Measurements from ENCODE around the gene HOXB6. TPM values are rescaled to one million over a fixed set of nuclear protein-coding genes. Genes with fewer than 3 reads are reported as not detected.

HOXB6 gene
- total RNA-seq, 4 donors from 2014 or later = 0.54 to 4.2 (median 1.3) TPM

DNA sequence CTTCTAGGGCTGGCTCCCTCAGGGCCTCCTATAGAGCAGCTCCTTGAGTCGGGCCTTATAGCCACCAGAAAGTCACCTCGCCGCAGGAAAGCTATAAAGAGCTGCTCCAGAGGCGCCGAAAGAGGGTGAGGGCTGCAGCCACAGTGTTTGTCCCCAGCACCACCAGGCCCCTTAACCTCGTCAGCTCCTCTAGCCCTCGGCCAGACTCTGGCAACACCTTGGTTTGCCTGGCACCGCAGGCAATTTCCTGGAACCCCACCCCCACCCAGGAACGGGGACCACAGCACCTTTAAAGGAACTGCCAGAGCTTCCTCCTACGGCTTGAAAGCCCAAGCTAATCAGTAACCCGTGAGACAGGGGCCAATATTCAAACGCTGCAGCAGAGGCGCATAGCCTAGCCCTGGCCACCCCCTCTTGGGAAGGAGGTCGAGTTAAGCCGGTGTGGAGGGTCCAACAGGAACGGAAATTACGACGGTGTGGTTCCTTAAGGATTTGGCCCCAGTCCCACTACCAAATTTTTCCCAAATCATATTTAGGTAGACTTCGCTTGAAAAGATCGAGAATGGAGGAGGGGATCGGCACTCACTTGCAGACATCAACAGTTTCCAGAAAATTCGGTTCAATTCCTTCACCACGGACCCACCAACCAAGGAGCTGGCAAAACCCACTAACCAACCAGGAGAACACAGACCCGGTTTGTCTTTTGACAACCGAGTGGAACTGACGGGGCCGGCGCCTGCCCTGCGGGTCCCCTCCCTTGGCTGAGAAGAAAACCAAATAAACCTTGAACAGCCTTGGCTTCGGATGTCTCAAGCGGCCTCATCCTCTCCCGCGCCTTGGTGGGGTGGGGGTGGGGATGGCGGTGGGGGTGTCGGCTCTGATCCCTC, 3.0 kb downstream of the HOXB6 start:
- 10 to 11% methylated on average over 32 to 35 of the region's 35 CpGs for WGBS, 2 donors
- Histone ChIP-seq H3K27ac (no peak overlapping the region), H3K4me1 (peaks cover 5 to 17% of the 10 kb centered on the region in 2 donors), H3K9me3 (no peaks in the 10 kb centered on the region), H3K4me3 (replicated peaks in 1 of 3) (no peak overlapping the region), H3K36me3 (no peaks in the 10 kb centered on the region), H3K27me3 (peaks cover 79% of the 10 kb centered on the region)
- no peak for DNase-seq
- TF ChIP-seq CTCF (IDR thresholded peaks at IDR 0.05) = no peak
- no peak for TF ChIP-seq POLR2A (IDR thresholded peaks at IDR 0.05)
- intact Hi-C loops (cut with DNase I) = no loop called here

GRCh38 chr17:48601207-48601538, 3.6 kb downstream of the HOXB6 start:
- intact Hi-C loops (cut with DNase I) = no loop called here
- Histone ChIP-seq H3K9me3 (no peaks in the 10 kb centered on the region), H3K27ac (no peak overlapping the region), H3K27me3 (peaks cover 79% of the 10 kb centered on the region), H3K4me1 (peaks cover 5 to 20% of the 10 kb centered on the region in 2 donors), H3K36me3 (no peaks in the 10 kb centered on the region), H3K4me3 (replicated peaks in 1 of 3) (no peak overlapping the region)
- no peak for DNase-seq
- TF ChIP-seq POLR2A (IDR thresholded peaks at IDR 0.05) (no peak), CTCF (IDR thresholded peaks at IDR 0.05) (no peak)
- WGBS, 2 donors = 18 to 19% methylated on average over 4 of the region's 4 CpGs

GRCh38 chr17:48600244-48601098, 4.3 kb downstream of the HOXB6 start:
- H3K27ac ChIP-seq = no peak overlapping the region
- no peaks in the 10 kb centered on the region for H3K36me3 ChIP-seq
- TF ChIP-seq CTCF (IDR thresholded peaks at IDR 0.05) (no peak), POLR2A (IDR thresholded peaks at IDR 0.05) (no peak)
- H3K9me3 ChIP-seq = no peaks in the 10 kb centered on the region
- no peak for DNase-seq
- peaks cover 79% of the 10 kb centered on the region for H3K27me3 ChIP-seq
- peaks cover 5 to 22% of the 10 kb centered on the region in 2 donors for H3K4me1 ChIP-seq
- no peak overlapping the region for H3K4me3 ChIP-seq (replicated peaks in 1 of 3)
- WGBS, 2 donors = 37 to 51% methylated on average over 17 of the region's 17 CpGs
- intact Hi-C loops (cut with DNase I) = no loop called here

DNA sequence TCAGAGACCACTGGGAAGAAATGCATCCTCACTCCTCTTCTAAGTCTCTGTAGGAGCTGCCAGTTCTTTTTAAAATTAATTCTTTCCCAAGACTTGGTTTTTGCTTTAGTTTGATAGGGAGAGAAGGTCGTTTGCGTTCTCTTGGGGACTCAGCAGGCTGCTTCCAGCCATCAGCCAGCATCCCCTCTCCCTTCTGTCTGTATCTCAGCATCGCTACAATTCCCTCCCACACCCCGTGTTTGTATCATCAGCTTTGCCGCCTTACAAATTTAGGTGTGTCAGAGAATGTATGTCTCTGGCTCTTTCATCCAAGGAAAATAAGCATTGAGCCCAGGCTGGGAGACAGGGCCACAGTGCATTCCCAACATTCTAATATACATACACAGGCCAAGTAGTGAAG, 5.4 kb downstream of the HOXB6 start:
- H3K27ac ChIP-seq = no peak overlapping the region
- WGBS, 2 donors = 38 to 54% methylated on average over 5 of the region's 5 CpGs
- DNase-seq = no peak
- intact Hi-C loops (cut with DNase I) = loop anchor here (10.0 kb wide), 1 partner anchor 395 kb away; the partner anchor contains the start of gene IGF2BP1
- no peak for TF ChIP-seq POLR2A (IDR thresholded peaks at IDR 0.05)
- TF ChIP-seq CTCF (IDR thresholded peaks at IDR 0.05) = no peak
- no peak overlapping the region for H3K4me3 ChIP-seq (replicated peaks in 1 of 3)
- H3K27me3 ChIP-seq = peaks cover 76% of the 10 kb centered on the region
- H3K4me1 ChIP-seq = peaks cover 5 to 22% of the 10 kb centered on the region in 2 donors
- H3K9me3 ChIP-seq = no peaks in the 10 kb centered on the region
- H3K36me3 ChIP-seq = no peaks in the 10 kb centered on the region

Measured in thyroid gland (tissue), 4 donors.